Hematopoietic multipotent progenitor cell (in vitro differentiated cells): Measurements from ENCODE around the gene METTL8. TPM values are rescaled to one million over a fixed set of nuclear protein-coding genes. Genes with fewer than 3 reads are reported as not detected.

ENCODE experiments used
- DNase-seq, 3 donors: peaks; one replicate each; pipeline ENCODE4 v3.0.0-alpha.2; 2011 to 2015; ENCODE audit warnings: low read depth in 2 of 3, low spot score in 2 of 3
- total RNA-seq: library from RNA; depleted of rRNA; stranded (reverse); fragments of >200 nt; gene quantifications from one replicate; pipeline ENCODE4 v1.2.3, GENCODE V29; 2012

METTL8 gene
- 5.9 TPM for total RNA-seq

- no peak for DNase-seq
These were observed at the start of gene METTL8 for GRCh38 chr2:171433763-171434012. Gene METTL8, minus strand, starts transcription at chr2:171433990. Its CDS starts 41,805 bp downstream, at chr2:171392185.

- no peak for DNase-seq
These were observed 49.1 kb upstream of the METTL8 start for GRCh38 chr2:171482877-171483276.

- no peak for DNase-seq
These were observed 48.5 kb upstream of the METTL8 start for GRCh38 chr2:171482308-171482707.

- DNase-seq, result no peak
These were observed 47.1 kb upstream of the METTL8 start for GRCh38 chr2:171480908-171481307.

GRCh38 chr2:171479154-171479814 is 45.5 kb upstream of the METTL8 start:
- DNase-seq, result no peak

- DNase-seq, result no peak
These were observed 44.6 kb upstream of the METTL8 start for GRCh38 chr2:171478345-171478744.

GRCh38 chr2:171475979-171476378 is 42.2 kb upstream of the METTL8 start:
- no peak for DNase-seq

GRCh38 chr2:171470129-171470528 is 36.3 kb upstream of the METTL8 start:
- DNase-seq, result no peak

- no peak for DNase-seq
These were observed 35.4 kb upstream of the METTL8 start for GRCh38 chr2:171469176-171469575.

GRCh38 chr2:171460537-171460936 is 26.7 kb upstream of the METTL8 start:
- DNase-seq, result no peak

GRCh38 chr2:171459498-171459897 is 25.7 kb upstream of the METTL8 start:
- DNase-seq, result no peak

GRCh38 chr2:171452773-171453172 is 19.0 kb upstream of the METTL8 start:
- no peak for DNase-seq

GRCh38 chr2:171451074-171451473 is 17.3 kb upstream of the METTL8 start:
- no peak for DNase-seq

GRCh38 chr2:171447675-171448074 is 13.9 kb upstream of the METTL8 start:
- peak in 1 of 3 donors; percentile 26 for DNase-seq

- DNase-seq, result no peak
These were observed 7.7 kb upstream of the METTL8 start for GRCh38 chr2:171441470-171441869.

GRCh38 chr2:171436307-171436706 is 2.5 kb upstream of the METTL8 start:
- no peak for DNase-seq

GRCh38 chr2:171434013-171434989 is 511 bp upstream of the METTL8 start, which contains the start of gene DCAF17:
Gene DCAF17, plus strand, starts transcription at chr2:171434226. Its CDS starts 352 bp downstream, at chr2:171434578.
- DNase-seq, result peak; percentile 84 to 97 (median 97)

- peak in 2 of 3 donors; percentile 25 to 59 for DNase-seq
These were observed 624 bp downstream of the METTL8 start for GRCh38 chr2:171432969-171433762.

GRCh38 chr2:171432206-171432968 is 1.4 kb downstream of the METTL8 start:
- no peak for DNase-seq

- no peak for DNase-seq
These were observed 2.1 kb downstream of the METTL8 start for GRCh38 chr2:171431677-171432167.
